ENCODE results near the gene POLN.
"Not testable (repeated sequence)": the region's sequence is repeated elsewhere in the genome, so short reads cannot be mapped to it uniquely, and the experiment has no call there.

POLN gene

GRCh38 chr4:2212831-2213230 lies 29.1 kb downstream of the POLN start:
- no peak for FAIRE-seq

- FAIRE-seq = not testable (repeated sequence)
These were observed 39.1 kb downstream of the POLN start for GRCh38 chr4:2202789-2203188.

- FAIRE-seq = no peak
These were observed 47.4 kb downstream of the POLN start for GRCh38 chr4:2194496-2194895.

GRCh38 chr4:2193326-2193725 lies 48.6 kb downstream of the POLN start:
- FAIRE-seq = no peak

GRCh38 chr4:2186865-2187172 lies 55.1 kb downstream of the POLN start:
- no peak for FAIRE-seq

GRCh38 chr4:2186133-2186864 lies 55.6 kb downstream of the POLN start:
- FAIRE-seq = peak; percentile 90

GRCh38 chr4:2183394-2183793 lies 58.5 kb downstream of the POLN start:
- no peak for FAIRE-seq

GRCh38 chr4:2182994-2183393 lies 58.9 kb downstream of the POLN start:
- FAIRE-seq = no peak

- FAIRE-seq = no peak
These were observed 61.5 kb downstream of the POLN start for GRCh38 chr4:2180410-2180809.

GRCh38 chr4:2179717-2180116 lies 62.2 kb downstream of the POLN start:
- no peak for FAIRE-seq

- no peak for FAIRE-seq
These were observed 62.9 kb downstream of the POLN start for GRCh38 chr4:2178986-2179385.

GRCh38 chr4:2177443-2178093 lies 64.4 kb downstream of the POLN start:
- no peak for FAIRE-seq

- no peak for FAIRE-seq
These were observed 65.8 kb downstream of the POLN start for GRCh38 chr4:2175990-2176698.

GRCh38 chr4:2174061-2174460 lies 67.9 kb downstream of the POLN start:
- no peak for FAIRE-seq

- FAIRE-seq = no peak
These were observed 69.2 kb downstream of the POLN start for GRCh38 chr4:2172627-2173231.

GRCh38 chr4:2172161-2172560 lies 69.8 kb downstream of the POLN start:
- no peak for FAIRE-seq

- FAIRE-seq = no peak
These were observed 73.2 kb downstream of the POLN start for GRCh38 chr4:2168469-2169319.

- no peak for FAIRE-seq
These were observed 75.7 kb downstream of the POLN start for GRCh38 chr4:2166253-2166652.

- no peak for FAIRE-seq
These were observed 76.5 kb downstream of the POLN start for GRCh38 chr4:2165391-2165790.

GRCh38 chr4:2163311-2163821 lies 78.6 kb downstream of the POLN start:
- FAIRE-seq = no peak

GRCh38 chr4:2161092-2161703 lies 80.7 kb downstream of the POLN start:
- FAIRE-seq = not testable (repeated sequence)

GRCh38 chr4:2159931-2160330 lies 82.0 kb downstream of the POLN start:
- FAIRE-seq = no peak

Data from G401.6 (cell line).